Mammary epithelial cell (primary cell): Measurements from ENCODE around the gene RABL6.

Source experiments
- EZH2 ChIP-seq: IDR thresholded peaks from 2 replicates; pipeline ENCODE4 v1.6.1; 2012; ENCODE audit warnings: low read length, inconsistent platforms, borderline replicate concordance
- TF ChIP-seq, protein P1 (sequence below), 2 donors: IDR thresholded peaks in 1 of 2; conservative IDR thresholded peaks in 1 of 2; 2 replicates each; pipeline ENCODE4 v1.5.1; 2011 to 2012; ENCODE audit warnings: inconsistent platforms in 2 of 2, low read length in 2 of 2, mild to moderate bottlenecking in 2 of 2, control low read depth in 1 of 2, low read depth in 1 of 2; ENCODE audit not compliant: insufficient read depth in 1 of 2; ENCODE audit errors: extremely low read depth in 1 of 2

DNA sequence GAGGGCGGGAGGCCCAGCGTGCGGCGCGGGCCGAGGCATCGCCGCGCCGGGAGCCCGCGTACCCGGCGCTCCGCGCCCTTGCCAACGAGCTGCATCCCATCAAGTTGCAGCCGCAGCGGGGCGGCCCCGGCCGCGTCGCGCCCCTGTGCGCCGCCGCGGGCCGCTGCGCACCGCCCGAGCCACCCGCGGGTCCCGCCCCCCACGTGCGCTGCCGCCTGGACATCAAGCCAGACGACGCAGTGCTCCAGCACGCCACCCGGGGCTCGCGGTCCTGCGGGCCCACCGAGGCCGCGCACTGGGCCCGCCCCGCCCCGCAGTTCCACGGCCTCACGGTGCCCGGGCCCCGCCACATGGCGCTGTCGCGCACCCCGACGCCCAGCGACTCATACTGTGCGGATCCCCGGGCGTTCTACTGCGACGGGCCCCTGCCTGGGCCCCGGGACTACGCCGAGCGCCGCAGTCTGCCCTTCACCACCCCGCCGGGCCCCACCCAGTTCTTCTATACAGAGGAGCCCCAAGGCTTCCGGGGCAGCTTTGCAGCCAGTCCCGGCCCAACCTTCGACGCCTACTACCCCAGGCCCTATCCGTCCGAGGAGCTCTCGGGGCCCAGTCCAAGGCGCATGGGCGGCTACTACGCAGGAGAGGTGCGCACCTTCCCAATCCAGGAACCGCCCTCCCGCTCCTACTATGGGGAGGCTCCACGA, 37.2 kb downstream of the RABL6 start:
- TF ChIP-seq, protein P1, sequence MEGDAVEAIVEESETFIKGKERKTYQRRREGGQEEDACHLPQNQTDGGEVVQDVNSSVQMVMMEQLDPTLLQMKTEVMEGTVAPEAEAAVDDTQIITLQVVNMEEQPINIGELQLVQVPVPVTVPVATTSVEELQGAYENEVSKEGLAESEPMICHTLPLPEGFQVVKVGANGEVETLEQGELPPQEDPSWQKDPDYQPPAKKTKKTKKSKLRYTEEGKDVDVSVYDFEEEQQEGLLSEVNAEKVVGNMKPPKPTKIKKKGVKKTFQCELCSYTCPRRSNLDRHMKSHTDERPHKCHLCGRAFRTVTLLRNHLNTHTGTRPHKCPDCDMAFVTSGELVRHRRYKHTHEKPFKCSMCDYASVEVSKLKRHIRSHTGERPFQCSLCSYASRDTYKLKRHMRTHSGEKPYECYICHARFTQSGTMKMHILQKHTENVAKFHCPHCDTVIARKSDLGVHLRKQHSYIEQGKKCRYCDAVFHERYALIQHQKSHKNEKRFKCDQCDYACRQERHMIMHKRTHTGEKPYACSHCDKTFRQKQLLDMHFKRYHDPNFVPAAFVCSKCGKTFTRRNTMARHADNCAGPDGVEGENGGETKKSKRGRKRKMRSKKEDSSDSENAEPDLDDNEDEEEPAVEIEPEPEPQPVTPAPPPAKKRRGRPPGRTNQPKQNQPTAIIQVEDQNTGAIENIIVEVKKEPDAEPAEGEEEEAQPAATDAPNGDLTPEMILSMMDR (conservative IDR thresholded peaks at IDR 0.05 in 1 of 2, IDR thresholded peaks at IDR 0.05 in 1 of 2; ENCODE audit: extremely low read depth in 1 of 2, insufficient read depth in 1 of 2, low read depth in 1 of 2, low read length in 2 of 2) = no peak
- TF ChIP-seq EZH2 = no peak
